Heart right ventricle (tissue), 16 donors: ENCODE measurements around the gene ZNF221. TPM values are rescaled to one million over a fixed set of nuclear protein-coding genes. Genes with fewer than 3 reads are reported as not detected.
"Not testable (repeated sequence)": the region's sequence is repeated elsewhere in the genome, so short reads cannot be mapped to it uniquely, and the experiment has no call there.

Experiments used
- ATAC-seq, 8 donors: fragments of 200-7000 bp; cut with Tn5 transposase; one replicate each; pipeline ENCODE4 v1.9.1; 2020; ENCODE audit warnings: mild to moderate bottlenecking in 8 of 8, moderate library complexity in 8 of 8, moderate number of reproducible peaks in 1 of 8
- DNase-seq, 2 donors: peaks; one replicate each; pipeline ENCODE4 v3.0.0-alpha.2; 2020
- H3K27ac ChIP-seq, 10 donors: fragments of 200-600 bp; sonication (generic) in 2 of 10; one replicate each; pipeline versions ENCODE4 v1.5.0 to v1.8.0; 2020 to 2022; ENCODE audit warnings: mild to moderate bottlenecking in 3 of 10
- H3K27me3 ChIP-seq, 7 donors: fragments of 200-600 bp; one replicate each; pipeline ENCODE4 v1.8.0; 2021 to 2022; ENCODE audit warnings: mild to moderate bottlenecking in 2 of 7
- H3K36me3 ChIP-seq, 9 donors: fragments of 200-600 bp; sonication (generic) in 1 of 9; one replicate each; pipeline versions ENCODE4 v1.5.0 to v1.8.0; 2020 to 2022; ENCODE audit warnings: mild to moderate bottlenecking in 2 of 9
- H3K4me1 ChIP-seq, 9 donors: fragments of 200-600 bp; sonication (generic) in 1 of 9; one replicate each; pipeline versions ENCODE4 v1.5.0 to v1.8.0; 2020 to 2022; ENCODE audit warnings: mild to moderate bottlenecking in 4 of 9
- H3K4me3 ChIP-seq, 10 donors: fragments of 200-600 bp; sonication (generic) in 2 of 10; one replicate each; pipeline versions ENCODE4 v1.5.0 to v1.8.0; 2020 to 2022; ENCODE audit warnings: mild to moderate bottlenecking in 7 of 10, moderate library complexity in 2 of 10
- H3K9me3 ChIP-seq, 11 donors: fragments of 200-600 bp in 10 of 11; sonication (generic) in 2 of 11; one replicate each; pipeline versions ENCODE4 v1.5.0 to v1.8.0; 2013 to 2022; ENCODE audit warnings: mild to moderate bottlenecking in 2 of 11, control low read depth in 1 of 11, moderate library complexity in 1 of 11
- CTCF ChIP-seq, 9 donors: fragments of 200-600 bp; sonication (generic) in 2 of 9; IDR thresholded peaks; one replicate each; pipeline versions ENCODE4 v1.5.0 to v1.8.0; 2021 to 2022; ENCODE audit warnings: antibody characterized with exemption in 9 of 9, mild to moderate bottlenecking in 5 of 9, moderate library complexity in 1 of 9
- WGBS, 2 donors: extraction: QIAGEN DNeasy Blood & Tissue Kit; methylation state at CpG; one replicate each; pipeline ENCODE4 v1.1.7; 2013; ENCODE audit warnings: inconsistent platforms in 1 of 2; 5-methylcytosine and 5-hydroxymethylcytosine counted together
- intact Hi-C, 10 donors: fragments of 100-400 bp; cut with DNase I; formaldehyde crosslinking; loops; one replicate each; pipeline versions ENCODE4 v1.11.1 to v1.14.2; 2022
- polyA plus RNA-seq, 2 donors: library from polyadenylated mRNA; stranded (reverse); fragments of 200-250 nt; gene quantifications; one replicate each; pipeline ENCODE4 v1.2.3, GENCODE V29; 2013
- total RNA-seq, 10 donors: library from RNA; stranded (reverse); fragmentation: NEBNext Ultra II Directional in 3 of 10; extraction: Animal tissue kit (Norgen Biotek cat#: 25700) in 3 of 10; gene quantifications; one replicate each; pipeline versions ENCODE4 v1.2.1 to v1.2.4, GENCODE V29; 2021 to 2023
- donor health status: Arrhythmogenic right ventricular cardiomyopathy.
- donor health status: ischemic (EF 13 %, LVEDD 7.1; RV severe dilation, severe dysfunction).
- donor health status: healthy with polysubstance abuse.
- donor health status: DM: no; HTN: yes; CAD: no.
- donor health status: DM: no; HTN: no; CAD: no.
- donor health status: ischemic (EF 25% LVEDD 6.9; RV normal size, moderate dysfunction).
- donor health status: ischemic (EF 25% LVEDD 5.7; RV mildly dilated, moderate dysfunction).
- donor health status: healthy.
- donor health status: DM: yes; HTN: yes; CAD: no.
- donor health status: Ischemic cardiomyopathy.
- donor health status: ischemic (EF 35%, LVEDD 5.7; RV mildly dilated, moderate dysfunction).
- donor health status: nonischemic (EF 11% LVEDD 7.7; RV severe dilation, severe dysfunction).
- donor health status: DM: yes; HTN: yes; CAD: no.
- donor health status: PGD.
- donor health status: ischemic (EF 29% LVEDD 5.4; RV normal size, mild dysfunction).
- donor health status: nonischemic (EF 23%, LVEDD 6.1; RV moderate dilation, normal function).

The ZNF221 gene
- total and polyA plus RNA-seq, 12 donors, result 1.1 to 6.7 (median 4.9) TPM

GRCh38 chr19:43939557-43940260 lies 11.3 kb upstream of the ZNF221 start:
- ATAC-seq (no peak), DNase-seq (no peak)
- H3K36me3 ChIP-seq, result no peaks in the 10 kb centered on the region
- no peak overlapping the region for H3K27ac ChIP-seq
- 67 to 69% methylated on average over 3 of the region's 3 CpGs for WGBS, 2 donors
- H3K9me3 ChIP-seq, result peaks cover 0 to 15% (median 0%) of the 10 kb centered on the region in 11 donors
- intact Hi-C loops, result loop anchor here in 1 of 10 donors (10.0 kb wide), 1 partner anchor 65 kb away; the partner anchor contains the start of gene ZNF230
- H3K4me3 ChIP-seq, result no peak overlapping the region
- peaks cover 0 to 6% (median 4%) of the 10 kb centered on the region in 9 donors for H3K4me1 ChIP-seq
- H3K27me3 ChIP-seq, result no peaks in the 10 kb centered on the region
- TF ChIP-seq CTCF (IDR thresholded peaks at IDR 0.05), result no peak

GRCh38 chr19:43940719-43941118 lies 10.3 kb upstream of the ZNF221 start:
- ATAC-seq, result no peak
- Histone ChIP-seq H3K9me3 (peaks cover 0 to 15% (median 0%) of the 10 kb centered on the region in 11 donors), H3K27ac (no peak overlapping the region), H3K4me3 (no peak overlapping the region), H3K27me3 (no peaks in the 10 kb centered on the region), H3K4me1 (peaks cover 0 to 4% (median 1%) of the 10 kb centered on the region in 9 donors), H3K36me3 (no peaks in the 10 kb centered on the region)
- no peak for DNase-seq
- no peak for TF ChIP-seq CTCF (IDR thresholded peaks at IDR 0.05)
- WGBS, 2 donors, result 76 to 79% methylated on average over 4 of the region's 4 CpGs
- intact Hi-C loops, result no loop called here

GRCh38 chr19:43941209-43941608 lies 9.8 kb upstream of the ZNF221 start:
- 56 to 63% methylated on average over 5 of the region's 5 CpGs for WGBS, 2 donors
- Histone ChIP-seq H3K36me3 (no peaks in the 10 kb centered on the region), H3K27me3 (no peaks in the 10 kb centered on the region), H3K4me1 (no peaks in the 10 kb centered on the region), H3K27ac (no peak overlapping the region), H3K9me3 (peaks cover 0 to 18% (median 0%) of the 10 kb centered on the region in 11 donors), H3K4me3 (no peak overlapping the region)
- intact Hi-C loops, result no loop called here
- TF ChIP-seq CTCF (IDR thresholded peaks at IDR 0.05), result no peak
- ATAC-seq, result no peak
- no peak for DNase-seq

- intact Hi-C loops, DNase-seq: not testable (repeated sequence)
Measured at GRCh38 chr19:43947412-43947811, 3.6 kb upstream of the ZNF221 start.

GRCh38 chr19:43949803-43950202 lies 1.2 kb upstream of the ZNF221 start:
- peaks cover 0 to 22% (median 0%) of the 10 kb centered on the region in 9 donors for H3K36me3 ChIP-seq

More at GRCh38 chr19:43947412-43947811, 3.6 kb upstream of the ZNF221 start:
- H3K4me1 ChIP-seq, H3K27me3 ChIP-seq, ATAC-seq, H3K4me3 ChIP-seq, H3K36me3 ChIP-seq, H3K27ac ChIP-seq: not testable (repeated sequence)
- 0% methylated on average over 1 of the region's 1 CpG for WGBS, 2 donors
- H3K9me3 ChIP-seq, result peaks cover 0 to 46% (median 5%) of the 10 kb centered on the region in 11 donors

More at GRCh38 chr19:43949803-43950202, 1.2 kb upstream of the ZNF221 start:
- not testable (repeated sequence) for H3K4me1 ChIP-seq, H3K27me3 ChIP-seq, DNase-seq, ATAC-seq, H3K27ac ChIP-seq, H3K4me3 ChIP-seq
- H3K9me3 ChIP-seq, result peaks cover 0 to 64% (median 5%) of the 10 kb centered on the region in 11 donors
- intact Hi-C loops, result loop anchor here in 1 of 10 donors (2.0 kb wide), 1 partner anchor 15 kb away; the partner anchor contains the start of gene ZNF45
- WGBS, 2 donors, result 83 to 87% methylated on average over 2 of the region's 2 CpGs
